NCI-H2227 (cell line): ENCODE measurements around the gene RHPN2.
A peak's percentile ranks its signal among the peaks of the same experiment; 100 is the strongest.

Experiments used
- DNase-seq: peaks from one replicate; lab custom pipeline; 2025; ENCODE audit not compliant: unreplicated experiment; lab: John Stamatoyannopoulos, UW

Gene RHPN2

GRCh38 chr19:33064792-33065550 lies at the start of gene RHPN2:
RHPN2 (minus strand) TSS chr19:33064888; CDS start chr19:33064852, 36 bp downstream.
- DNase-seq = peak; percentile 97

GRCh38 chr19:33114312-33114711 lies 49.6 kb upstream of the RHPN2 start:
- no peak for DNase-seq

GRCh38 chr19:33111587-33111986 lies 46.9 kb upstream of the RHPN2 start:
- no peak for DNase-seq

- DNase-seq = peak; percentile 60
These were observed 45.6 kb upstream of the RHPN2 start for GRCh38 chr19:33110137-33110910.

GRCh38 chr19:33108161-33108560 lies 43.5 kb upstream of the RHPN2 start:
- DNase-seq = no peak

GRCh38 chr19:33102893-33103292 lies 38.2 kb upstream of the RHPN2 start:
- no peak for DNase-seq

GRCh38 chr19:33100894-33101644 lies 36.4 kb upstream of the RHPN2 start:
- DNase-seq = no peak

- DNase-seq = no peak
These were observed 33.4 kb upstream of the RHPN2 start for GRCh38 chr19:33098055-33098534.

GRCh38 chr19:33096005-33096404 lies 31.3 kb upstream of the RHPN2 start:
- DNase-seq = no peak

GRCh38 chr19:33094436-33095067 lies 29.9 kb upstream of the RHPN2 start:
- DNase-seq = no peak

- DNase-seq = no peak
These were observed 28.9 kb upstream of the RHPN2 start for GRCh38 chr19:33093420-33094210.

- DNase-seq = no peak
These were observed 25.5 kb upstream of the RHPN2 start for GRCh38 chr19:33090179-33090578.

- DNase-seq = no peak
These were observed 24.3 kb upstream of the RHPN2 start for GRCh38 chr19:33089010-33089409.

GRCh38 chr19:33086955-33087354 lies 22.3 kb upstream of the RHPN2 start:
- DNase-seq = no peak

GRCh38 chr19:33085570-33086128 lies 21.0 kb upstream of the RHPN2 start:
- no peak for DNase-seq

GRCh38 chr19:33080761-33081681 lies 16.3 kb upstream of the RHPN2 start, which contains the start of gene GPATCH1:
GPATCH1 (plus strand) TSS chr19:33081181; CDS start chr19:33081194, 13 bp downstream.
- peak; percentile 100 for DNase-seq

GRCh38 chr19:33075519-33075918 lies 10.8 kb upstream of the RHPN2 start:
- DNase-seq = no peak

GRCh38 chr19:33071887-33072286 lies 7.2 kb upstream of the RHPN2 start:
- DNase-seq = no peak

GRCh38 chr19:33067121-33067520 lies 2.4 kb upstream of the RHPN2 start:
- DNase-seq = no peak
